Measurements from ENCODE around the gene TNFRSF19.
A peak's percentile ranks its signal among the peaks of the same experiment; 100 is the strongest.
"Not testable (repeated sequence)": the region's sequence is repeated elsewhere in the genome, so short reads cannot be mapped to it uniquely, and the experiment has no call there.

TNFRSF19 gene

DNA sequence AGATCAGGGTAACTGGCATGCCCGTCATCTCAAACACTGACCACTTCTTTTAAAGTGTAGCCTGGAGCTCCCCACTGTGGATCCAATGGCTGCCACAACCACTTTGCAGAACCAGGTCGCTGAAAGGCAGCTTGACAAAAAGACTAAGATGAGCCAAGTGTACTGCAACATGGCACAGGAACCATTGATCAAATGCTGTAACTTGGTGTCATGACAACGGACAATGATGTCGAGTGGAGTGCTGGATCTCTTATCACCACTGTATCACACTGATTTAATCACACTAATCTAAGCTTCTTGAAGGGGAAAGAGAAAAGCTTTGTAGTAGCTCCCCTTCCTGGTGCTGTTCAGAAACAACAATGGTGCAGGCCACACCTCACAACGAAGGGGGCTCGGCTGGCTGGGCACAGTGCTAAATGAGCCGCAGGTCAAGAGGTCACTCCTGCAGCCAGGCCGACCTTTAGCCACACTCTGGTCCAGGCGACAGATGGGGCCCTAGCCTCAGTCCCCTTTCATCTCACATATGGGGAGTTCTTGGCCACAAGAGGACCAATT, 2.2 kb upstream of the TNFRSF19 start:
- peak; percentile 38 for DNase-seq (ENCODE audit: low spot score)

DNA sequence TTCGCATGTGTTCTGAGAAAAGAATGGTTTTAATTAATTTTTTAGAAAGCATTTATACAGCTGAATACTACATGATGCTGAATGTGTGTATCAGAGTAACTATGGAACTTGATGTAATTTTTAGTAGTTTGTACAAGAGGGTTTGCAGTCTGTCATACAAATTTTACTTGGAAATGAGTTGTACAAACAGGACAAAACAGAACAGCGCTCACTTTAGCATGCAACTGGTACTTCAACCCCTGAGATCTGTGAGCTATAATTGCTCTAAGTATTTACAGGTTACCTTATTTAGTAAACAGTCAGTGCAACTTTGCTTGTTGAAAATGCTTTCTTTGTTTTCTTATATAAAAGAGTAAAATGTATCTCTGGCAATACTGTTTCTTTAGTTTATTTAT, 706 bp downstream of the TNFRSF19 start:
- DNase-seq (ENCODE audit: low spot score) = no peak

DNA sequence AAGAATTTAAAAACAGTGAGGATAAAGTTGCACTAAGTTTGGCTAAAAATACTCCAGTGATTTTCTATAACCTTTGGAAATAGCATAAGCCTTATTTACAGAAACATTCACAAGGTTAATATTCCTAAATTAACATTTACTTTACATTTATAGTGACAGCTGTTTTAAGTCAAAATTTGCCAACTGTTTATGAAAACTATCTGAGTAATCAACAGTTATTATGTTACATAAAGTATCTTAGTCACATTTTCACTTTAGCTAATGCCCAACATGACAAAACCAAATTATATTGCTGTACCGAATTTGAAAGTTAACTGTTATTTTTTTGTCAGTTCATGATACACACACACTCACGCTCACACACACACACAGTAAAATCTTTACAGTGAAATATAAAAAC, 1.2 kb downstream of the TNFRSF19 start:
- DNase-seq (ENCODE audit: low spot score) = no peak

DNA sequence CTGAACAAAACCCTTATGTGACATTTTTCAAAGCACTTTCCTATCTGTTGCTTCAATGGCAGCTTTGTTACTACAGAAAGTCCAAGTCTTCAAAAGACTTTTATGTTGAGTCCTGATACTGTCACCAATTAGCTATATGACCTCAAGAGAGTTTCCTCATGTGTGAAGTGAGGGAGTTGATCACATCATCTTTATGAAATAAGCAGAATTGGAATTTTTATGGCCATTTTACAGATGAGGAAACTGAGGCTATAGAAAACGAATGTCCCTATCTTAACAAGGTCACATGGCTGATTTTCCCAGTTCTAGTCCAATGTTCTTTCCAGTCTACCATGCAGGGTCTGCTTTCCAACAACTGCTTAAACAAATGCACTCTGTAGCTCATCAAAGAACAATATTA, 2.6 kb downstream of the TNFRSF19 start:
- no peak for DNase-seq (ENCODE audit: low spot score)

DNA sequence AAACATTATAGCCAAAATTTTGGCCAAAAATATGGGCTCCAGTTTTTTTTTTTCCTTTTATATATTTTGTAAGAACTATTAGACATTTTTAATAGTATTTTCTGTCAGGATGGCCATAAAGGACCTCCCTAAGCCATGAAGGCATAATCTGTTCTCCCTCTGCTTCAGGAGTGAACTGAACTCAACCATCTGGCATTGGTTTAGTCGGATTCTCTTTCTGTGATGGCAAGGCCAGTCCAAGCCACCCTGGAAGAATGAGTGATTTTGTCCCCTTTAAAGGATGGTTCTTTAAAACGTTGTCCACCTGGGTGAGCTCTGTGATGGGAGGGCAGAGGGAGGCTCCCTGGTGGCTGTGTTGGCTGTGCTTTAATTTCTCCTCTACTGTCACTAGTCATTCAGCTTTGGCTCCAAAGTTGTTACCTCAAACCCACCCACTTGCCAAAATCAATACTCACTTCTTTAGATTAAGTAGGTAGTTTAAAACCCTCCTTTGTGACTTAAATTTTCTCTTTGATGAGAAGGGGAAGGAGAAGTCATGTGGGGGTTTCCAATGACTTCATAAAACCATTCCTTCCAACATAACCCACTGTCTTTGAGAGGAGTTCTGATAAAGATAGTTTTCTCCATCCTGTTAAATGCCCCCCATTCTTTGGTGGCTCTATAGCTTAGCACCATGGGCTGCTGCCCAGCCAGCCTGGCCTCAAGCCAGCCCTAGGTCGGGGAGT, 4.4 kb downstream of the TNFRSF19 start:
- DNase-seq (ENCODE audit: low spot score) = no peak

DNA sequence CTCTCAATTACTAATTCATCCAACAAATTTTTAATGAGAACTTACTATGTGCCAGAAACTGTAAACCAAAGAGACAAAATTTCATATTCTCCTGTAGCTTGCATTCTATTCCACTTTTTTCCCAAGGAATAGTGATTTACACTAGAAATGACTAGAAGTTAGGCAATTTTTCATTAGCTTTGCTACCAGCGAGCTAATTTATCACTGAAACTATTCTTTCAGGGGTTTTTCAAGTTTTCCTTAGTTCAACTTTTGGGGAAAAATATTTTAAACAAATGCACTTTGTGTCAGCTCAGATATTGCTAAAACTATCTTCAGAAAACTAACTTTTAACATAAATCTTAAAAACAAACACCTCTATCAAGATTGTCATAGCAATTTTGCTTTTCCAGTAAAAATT, 5.4 kb downstream of the TNFRSF19 start:
- no peak for DNase-seq (ENCODE audit: low spot score)

DNA sequence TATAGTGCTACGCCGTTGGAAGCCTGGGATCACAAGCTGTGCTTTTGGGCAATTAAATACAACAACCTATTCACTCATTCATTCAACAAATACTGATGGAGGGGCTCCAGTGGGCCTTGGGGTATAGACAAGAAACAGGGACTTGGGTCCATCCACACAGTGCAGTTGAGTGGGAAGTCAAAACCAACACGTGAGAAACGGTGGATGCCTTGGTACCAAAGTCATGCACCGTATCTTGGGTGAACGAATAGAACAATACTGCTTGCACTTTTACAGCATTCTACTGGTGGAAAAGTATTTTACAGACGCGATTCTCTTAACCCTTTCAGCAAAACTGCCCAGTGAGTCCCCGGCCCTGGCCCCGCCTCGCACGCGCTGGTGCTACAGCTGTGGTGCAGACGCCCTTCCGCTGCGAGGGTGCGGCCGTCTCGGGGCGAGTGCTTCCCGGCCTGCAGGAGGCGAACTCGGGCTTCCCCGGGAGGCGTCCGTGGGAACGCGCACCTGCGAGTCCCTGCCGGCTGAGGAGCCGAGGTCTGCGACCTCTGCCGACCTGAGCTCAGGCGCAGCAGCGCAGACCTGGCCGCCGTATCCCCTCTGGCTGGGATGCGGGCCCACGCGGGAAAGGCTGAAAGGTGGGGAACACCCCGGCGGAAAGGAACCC, 8.3 kb downstream of the TNFRSF19 start:
- peak; percentile 61 for DNase-seq (ENCODE audit: low spot score)

DNA sequence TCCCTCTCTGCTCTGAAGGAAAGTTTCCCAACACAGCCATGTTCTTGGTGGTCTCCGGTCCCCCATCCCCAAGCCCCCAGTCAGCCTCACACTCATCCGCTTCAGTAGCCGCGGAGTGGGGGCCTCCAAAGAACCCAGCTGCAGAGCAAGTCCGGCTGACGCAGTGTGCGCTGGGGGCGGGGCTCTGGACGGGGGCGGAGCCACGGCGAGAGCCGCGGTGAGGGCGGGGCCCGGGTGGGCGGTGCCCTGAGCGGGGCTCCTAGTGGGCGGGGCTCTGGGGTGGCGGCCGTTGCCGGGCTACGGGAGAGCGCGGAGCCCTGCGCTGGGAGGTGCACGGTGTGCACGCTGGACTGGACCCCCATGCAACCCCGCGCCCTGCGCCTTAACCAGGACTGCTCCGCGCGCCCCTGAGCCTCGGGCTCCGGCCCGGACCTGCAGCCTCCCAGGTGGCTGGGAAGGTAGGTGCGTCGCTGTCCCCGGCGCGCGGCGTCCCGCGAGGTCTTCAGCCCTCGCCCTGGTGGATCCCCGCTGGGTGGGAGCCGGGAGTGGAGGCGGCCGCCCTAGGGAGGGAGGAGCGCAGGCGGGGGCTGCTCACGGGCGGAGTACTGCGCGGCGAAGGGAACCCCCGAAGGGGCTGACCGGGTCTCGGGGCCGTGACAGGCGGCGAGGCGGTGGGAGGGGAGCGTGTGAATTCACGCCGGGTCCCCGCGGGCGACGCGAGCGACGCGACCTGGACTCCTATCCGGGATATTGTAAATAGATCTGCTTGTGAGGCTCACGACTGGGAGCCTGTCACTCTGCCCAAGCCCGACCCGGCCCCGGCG, 9.1 kb downstream of the TNFRSF19 start:
- DNase-seq (ENCODE audit: low spot score) = peak; percentile 97

DNA sequence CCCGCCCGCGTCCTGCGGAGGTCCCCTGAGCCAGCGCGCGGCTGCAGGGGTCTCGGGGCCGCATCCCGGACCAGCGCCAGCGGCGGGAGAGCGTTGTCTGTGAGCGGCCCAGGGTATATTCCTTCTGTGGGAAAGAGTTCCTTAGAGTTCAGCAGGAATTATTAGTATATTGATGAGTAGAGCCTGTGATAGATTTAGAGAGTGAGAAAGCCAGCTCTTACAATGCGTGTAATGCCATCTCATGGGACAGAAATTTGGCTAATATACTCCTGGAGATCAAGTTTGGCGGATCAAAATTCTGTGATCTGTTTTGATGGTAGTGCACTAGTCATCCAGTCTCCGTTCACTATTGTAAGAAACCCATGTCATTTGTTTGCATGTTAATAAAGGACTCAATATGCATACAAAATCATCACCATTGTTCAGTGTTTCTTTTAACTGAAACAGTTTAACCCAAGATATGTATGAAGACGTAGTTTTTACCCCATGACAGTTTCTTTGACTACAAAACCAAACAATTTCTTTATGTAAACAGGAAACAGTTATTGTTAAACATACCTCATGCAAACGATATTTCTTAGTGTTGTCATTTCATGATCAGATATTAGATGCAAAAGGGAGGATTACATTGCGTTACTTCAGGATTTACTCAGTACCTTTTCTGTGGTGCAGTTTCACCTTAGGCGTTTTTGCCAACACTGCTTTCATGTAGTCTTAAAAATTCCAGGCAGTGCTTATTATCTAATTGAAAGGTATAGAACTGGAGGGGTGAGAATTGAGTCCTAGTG, 9.9 kb downstream of the TNFRSF19 start:
- no peak for DNase-seq (ENCODE audit: low spot score)

DNA sequence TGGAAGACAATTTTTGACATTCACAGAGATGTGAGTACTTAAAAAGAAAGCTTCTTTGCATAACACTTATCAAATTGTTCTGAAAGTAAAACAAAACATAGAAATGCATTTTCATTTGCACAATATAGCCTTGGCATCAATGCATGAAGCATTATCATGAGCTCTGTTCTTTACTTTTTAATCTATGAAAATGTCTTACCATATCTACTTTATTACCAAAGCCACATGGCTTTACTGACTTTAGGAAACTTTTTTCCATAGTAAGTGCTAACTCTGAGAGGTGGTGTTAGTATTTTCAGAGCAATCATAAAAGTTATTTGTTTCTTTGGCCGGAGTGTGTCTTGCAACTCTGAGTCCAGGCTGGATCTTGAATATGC, 10.5 kb downstream of the TNFRSF19 start:
- DNase-seq (ENCODE audit: low spot score) = no peak

DNA sequence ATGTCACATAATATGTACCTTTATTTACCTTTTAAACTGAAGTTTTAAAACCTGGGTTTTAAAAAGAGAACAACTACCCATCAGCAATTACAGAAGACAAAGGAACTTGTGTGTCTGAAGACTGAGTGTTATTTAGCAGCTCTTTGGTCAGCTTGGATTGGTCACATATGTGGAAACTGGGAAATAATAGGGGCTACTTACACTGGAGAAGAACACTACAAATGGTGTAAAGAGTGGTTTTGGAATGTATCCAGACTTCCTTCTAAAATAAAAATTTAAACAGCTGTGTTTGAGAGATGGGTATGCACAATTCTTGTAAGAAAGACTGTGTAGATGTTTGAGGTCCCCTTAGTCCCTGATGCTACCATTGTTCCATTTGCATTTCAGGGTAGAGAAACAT, 13.3 kb downstream of the TNFRSF19 start:
- DNase-seq (ENCODE audit: low spot score) = no peak

DNA sequence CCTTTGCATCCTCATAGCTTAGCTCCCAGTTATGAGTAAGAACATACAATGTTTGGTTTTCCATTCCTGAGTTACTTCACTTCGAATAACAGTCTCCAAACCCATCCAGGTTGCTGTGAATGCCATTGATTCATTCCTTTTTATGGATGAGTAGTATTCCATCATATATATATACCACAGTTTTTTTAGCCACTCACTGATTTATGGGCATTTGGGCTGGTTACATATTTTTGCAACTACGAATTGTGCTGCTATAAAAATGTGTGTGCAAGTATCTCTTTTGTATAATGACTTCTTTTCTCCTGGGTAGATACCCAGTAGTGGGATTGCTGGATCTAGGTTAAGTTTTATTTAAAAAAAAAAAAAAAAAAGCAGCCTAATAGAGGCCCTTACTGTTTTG, 14.1 kb downstream of the TNFRSF19 start:
- no peak for DNase-seq (ENCODE audit: low spot score)

DNA sequence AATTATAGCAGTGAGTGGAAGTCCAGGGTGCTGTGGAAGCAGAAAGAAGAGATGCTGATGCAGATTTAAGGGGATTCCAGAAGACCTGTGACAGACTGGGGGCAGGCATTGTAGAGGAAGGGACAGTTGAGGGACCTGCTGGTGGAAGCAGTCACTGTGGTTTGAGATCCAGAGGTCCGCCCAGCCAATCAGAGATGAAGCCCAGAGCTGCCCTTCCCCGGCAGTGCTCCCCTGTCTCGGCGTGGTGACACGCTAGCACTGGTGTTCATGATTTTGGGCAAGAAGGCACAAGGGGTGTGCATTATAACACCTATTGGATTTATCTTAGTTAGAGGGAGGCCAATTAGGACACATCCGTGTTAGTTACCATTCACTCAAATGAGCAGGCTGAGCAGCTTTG, 16.1 kb downstream of the TNFRSF19 start:
- DNase-seq (ENCODE audit: low spot score) = no peak

DNA sequence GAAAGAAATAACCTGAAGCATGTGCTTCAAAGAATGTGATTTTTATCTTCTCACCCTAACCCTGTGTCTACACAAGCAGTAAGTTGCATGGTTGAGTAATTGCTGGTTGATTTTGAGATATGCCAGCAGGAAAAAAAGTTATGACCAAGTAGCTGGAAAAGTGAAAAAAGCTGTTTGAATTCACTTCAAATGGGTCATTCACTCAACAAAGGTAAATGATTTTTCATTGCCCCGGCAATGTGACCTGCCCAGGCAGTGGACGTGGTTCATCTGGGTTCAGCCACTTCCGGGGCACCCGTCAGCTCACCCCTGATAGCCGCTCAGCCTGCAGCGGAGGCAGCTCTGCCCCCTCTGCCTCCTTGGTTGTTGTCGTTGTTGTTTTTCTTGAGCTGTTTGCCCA, 18.5 kb downstream of the TNFRSF19 start:
- DNase-seq (ENCODE audit: low spot score) = no peak

DNA sequence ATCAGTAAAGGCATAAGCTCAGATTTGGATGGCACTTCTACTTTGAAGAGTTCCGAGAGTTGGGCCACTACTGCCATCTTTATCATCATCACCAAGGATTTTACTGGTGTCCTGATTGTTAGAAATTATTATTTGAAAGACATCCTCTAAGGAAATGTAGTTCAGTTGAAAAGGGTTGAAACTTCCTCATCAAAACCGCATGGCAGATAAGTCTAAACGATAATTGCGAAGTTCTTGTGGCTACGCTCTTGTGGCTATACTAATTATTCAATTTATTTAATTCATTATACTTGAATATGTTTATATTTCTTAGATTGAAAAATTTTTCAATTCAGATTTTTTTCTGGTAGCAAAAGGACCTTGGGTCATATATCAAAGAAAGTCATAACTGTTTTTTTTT, 22.4 kb downstream of the TNFRSF19 start:
- DNase-seq (ENCODE audit: low spot score) = no peak

DNA sequence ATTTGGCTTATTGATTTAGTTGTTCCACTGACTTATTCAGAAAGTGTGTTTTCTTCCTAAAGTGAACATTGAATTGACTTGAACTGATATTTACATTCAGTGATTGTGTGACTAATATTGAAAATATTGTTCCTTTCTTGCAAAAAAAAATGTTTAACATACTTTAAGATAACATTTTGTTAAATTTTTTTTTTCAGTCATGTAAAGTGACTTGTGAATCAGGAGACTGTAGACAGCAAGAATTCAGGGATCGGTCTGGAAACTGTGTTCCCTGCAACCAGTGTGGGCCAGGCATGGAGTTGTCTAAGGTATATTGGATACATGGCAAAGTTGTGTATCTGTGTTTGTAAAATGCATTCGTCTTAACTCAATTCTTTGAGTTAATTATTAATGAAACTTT, 22.9 kb downstream of the TNFRSF19 start:
- no peak for DNase-seq (ENCODE audit: low spot score)

DNA sequence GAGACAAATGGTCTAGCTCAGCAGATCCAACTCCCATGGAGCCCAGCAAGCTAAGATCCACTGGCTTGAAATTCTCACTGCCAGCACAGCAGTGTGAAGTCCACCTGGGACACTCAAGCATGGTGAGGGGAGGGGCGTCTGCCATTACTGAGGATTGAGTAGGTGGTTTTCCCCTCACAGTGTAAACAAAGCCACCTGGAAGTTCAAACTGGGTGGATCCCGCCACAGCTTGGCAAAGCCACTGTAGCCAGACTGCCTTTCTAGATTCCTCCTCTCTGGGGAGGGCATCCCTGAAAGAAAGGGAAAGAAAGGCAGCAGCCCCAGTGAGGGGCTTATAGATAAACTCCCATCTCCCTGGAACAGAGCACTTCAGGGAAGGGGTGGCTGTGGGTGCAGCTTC, 24.1 kb downstream of the TNFRSF19 start:
- DNase-seq (ENCODE audit: low spot score) = not testable (repeated sequence)

DNA sequence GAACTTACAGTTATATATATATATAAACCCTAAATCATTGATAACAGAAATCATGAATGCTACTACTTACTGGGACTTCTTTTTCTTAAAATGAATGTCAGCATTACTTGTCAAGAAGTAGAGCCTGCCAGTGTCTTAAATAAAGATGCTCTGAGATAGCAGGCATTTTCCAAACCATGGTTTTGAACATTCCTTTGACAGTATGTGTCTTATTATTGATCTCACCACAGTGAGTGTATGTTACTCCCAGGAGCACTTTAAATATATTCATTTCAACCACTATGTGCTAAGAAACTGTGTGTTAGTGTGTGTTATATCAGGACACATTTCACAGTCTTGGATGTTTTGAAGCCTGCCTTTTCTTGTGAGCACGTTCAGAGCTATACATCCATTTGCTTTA, 28.2 kb downstream of the TNFRSF19 start:
- DNase-seq (ENCODE audit: low spot score) = no peak

DNA sequence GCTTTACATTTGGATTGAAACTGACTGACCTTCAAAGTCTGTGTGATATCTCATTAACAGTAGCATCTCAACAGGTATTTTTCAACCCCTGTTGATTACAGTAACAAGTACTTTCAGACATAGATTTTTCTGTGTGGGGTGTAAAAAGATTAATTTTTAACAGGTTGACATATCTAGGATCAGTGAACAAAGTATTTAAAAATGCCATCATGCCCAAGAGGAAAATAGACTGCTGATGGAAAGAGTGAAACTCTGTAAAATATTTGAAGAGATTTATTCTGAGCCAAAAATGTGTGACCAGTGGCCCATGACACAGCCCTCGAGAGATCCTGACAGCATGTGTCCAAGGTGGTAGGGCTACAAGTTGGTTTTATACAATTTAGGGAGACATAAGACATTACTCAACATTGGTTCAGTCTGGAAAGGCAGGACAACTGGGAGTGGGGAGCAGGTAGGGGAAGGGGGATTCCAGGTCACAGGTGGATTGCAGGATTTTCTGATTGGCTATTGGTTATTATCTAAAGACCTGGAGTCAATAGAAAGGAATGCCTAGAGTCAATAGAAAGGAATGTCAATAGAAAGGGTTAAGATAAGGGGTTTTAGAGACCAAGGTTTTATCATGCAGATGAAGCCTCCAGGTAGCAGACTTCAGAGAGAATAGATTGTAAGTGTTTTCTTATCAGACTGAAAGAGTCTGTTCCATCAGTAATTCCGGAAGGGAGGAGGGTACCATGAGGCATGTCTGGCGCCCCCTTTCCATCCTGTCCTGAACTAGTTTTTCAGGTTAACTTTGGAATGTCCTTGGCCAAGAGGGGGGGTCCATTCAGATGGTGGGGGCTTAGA, 29.1 kb downstream of the TNFRSF19 start:
- no peak for DNase-seq (ENCODE audit: low spot score)

DNA sequence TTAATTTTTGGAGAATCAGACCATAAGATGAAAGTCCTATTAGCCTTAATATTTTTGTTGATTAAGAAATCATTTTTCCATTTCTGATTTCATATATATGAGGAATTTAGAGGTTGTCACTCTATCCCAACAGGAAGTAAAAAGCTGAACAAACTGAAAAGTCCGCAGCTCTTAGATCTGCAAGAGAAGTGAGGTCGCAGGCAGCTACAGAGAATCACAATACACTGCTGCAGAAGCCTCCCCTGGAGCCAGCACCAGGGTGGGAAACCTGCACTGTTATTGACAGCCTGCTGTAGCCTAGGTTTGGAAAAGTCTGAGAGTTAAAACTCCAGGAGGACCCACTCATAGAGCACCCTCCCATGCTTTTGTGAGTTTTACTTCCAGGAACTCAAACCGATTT, 29.9 kb downstream of the TNFRSF19 start:
- no peak for DNase-seq (ENCODE audit: low spot score)

DNA sequence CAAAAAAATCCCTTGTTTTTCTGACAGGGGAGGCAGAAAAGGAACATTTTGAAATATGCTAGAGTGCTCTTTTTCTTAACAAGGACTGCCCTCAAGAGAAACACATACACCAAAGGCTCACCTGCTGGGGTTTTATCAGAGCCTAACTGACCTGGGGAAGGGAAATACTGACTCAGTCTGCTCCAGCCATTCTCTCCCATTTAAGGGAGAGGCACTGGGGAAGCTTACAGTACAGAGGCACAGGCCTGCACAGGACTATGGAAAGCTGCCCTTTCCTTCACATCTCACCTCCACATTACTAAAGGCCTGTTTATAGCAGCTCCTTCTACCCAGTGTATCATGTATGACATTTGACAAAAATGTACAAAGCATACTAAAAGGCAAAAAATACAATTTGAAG, 30.3 kb downstream of the TNFRSF19 start:
- no peak for DNase-seq (ENCODE audit: low spot score)
